Colonic mucosa (tissue), 4 donors: Measurements from ENCODE around the gene TEX35. TPM values are rescaled to one million over a fixed set of nuclear protein-coding genes. Genes with fewer than 3 reads are reported as not detected.

Experiments used
- DNase-seq: peaks from one replicate; pipeline ENCODE4 v3.0.0-alpha.2; 2020
- H3K27ac ChIP-seq: fragments of 200-600 bp; one replicate; pipeline ENCODE4 v1.8.0; 2021
- H3K27me3 ChIP-seq: fragments of 200-600 bp; one replicate; pipeline ENCODE4 v1.8.0; 2021
- H3K36me3 ChIP-seq: fragments of 200-600 bp; one replicate; pipeline ENCODE4 v1.8.0; 2021
- H3K4me1 ChIP-seq: fragments of 200-600 bp; one replicate; pipeline ENCODE4 v1.8.0; 2021; ENCODE audit warnings: mild to moderate bottlenecking
- H3K4me3 ChIP-seq: fragments of 200-600 bp; one replicate; pipeline ENCODE4 v1.8.0; 2021
- H3K9ac ChIP-seq, 2 donors: one replicate each; pipeline ENCODE4 v1.7.0; 2013; ENCODE audit warnings: control low read depth in 2 of 2, low read depth in 2 of 2, low read length in 2 of 2
- H3K9me3 ChIP-seq: fragments of 200-600 bp; one replicate; pipeline ENCODE4 v1.8.0; 2021
- intact Hi-C: fragments of 100-400 bp; cut with DNase I; formaldehyde crosslinking; loops from one replicate; pipeline ENCODE4 v1.14.1; 2022
- total RNA-seq, 2 donors: library from RNA; stranded (reverse); fragmentation: NEBNext Ultra II Directional in 1 of 2; extraction: Animal tissue kit (Norgen Biotek cat#: 25700) in 1 of 2; gene quantifications; one replicate each; pipeline ENCODE4 v1.2.1, GENCODE V29; 2021
- TF ChIP-seq, protein P1 (sequence below): fragments of 200-600 bp; IDR thresholded peaks from one replicate; pipeline ENCODE4 v1.8.0; 2022; ENCODE audit warnings: antibody characterized with exemption, mild to moderate bottlenecking
- donor health status: healthy.
- donor health status: DM: no; HTN: no; CAD: no.
- donor health status: DM: no; HTN: no; CAD: no.

TEX35 gene
- total RNA-seq, 2 donors from 2014 or later: not detected

DNA sequence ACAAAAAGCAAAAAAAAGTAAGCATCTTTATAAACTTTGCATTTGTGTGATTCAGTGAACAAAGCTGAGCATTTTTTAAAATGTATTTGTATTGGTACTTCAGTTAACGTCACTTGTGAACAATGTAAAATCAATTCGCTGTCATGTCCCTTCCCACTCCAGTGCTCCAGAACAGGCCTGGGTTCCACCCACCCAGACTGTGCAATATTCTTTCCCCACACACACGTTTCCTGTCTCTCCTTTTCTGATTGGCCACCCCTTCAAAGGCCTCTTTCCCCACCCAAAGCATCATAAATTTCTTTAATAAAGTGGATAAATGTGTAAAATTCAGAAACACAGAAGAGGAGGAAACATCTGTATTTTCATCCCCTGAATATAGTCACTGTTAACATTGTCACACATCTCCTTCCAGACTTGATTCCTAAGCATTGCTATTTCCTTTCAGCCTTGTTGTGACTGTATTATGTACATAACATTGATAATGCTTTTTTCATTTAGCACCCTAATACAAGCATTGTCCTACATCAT is 28.1 kb upstream of the TEX35 start:
- intact Hi-C loops: no loop called here
- no peak for DNase-seq
- Histone ChIP-seq H3K9ac (no peak overlapping the region), H3K4me3 (no peak overlapping the region), H3K27ac (no peak overlapping the region), H3K9me3 (no peaks in the 10 kb centered on the region), H3K4me1 (no peaks in the 10 kb centered on the region), H3K36me3 (no peaks in the 10 kb centered on the region), H3K27me3 (no peaks in the 10 kb centered on the region)
- TF ChIP-seq, protein P1, sequence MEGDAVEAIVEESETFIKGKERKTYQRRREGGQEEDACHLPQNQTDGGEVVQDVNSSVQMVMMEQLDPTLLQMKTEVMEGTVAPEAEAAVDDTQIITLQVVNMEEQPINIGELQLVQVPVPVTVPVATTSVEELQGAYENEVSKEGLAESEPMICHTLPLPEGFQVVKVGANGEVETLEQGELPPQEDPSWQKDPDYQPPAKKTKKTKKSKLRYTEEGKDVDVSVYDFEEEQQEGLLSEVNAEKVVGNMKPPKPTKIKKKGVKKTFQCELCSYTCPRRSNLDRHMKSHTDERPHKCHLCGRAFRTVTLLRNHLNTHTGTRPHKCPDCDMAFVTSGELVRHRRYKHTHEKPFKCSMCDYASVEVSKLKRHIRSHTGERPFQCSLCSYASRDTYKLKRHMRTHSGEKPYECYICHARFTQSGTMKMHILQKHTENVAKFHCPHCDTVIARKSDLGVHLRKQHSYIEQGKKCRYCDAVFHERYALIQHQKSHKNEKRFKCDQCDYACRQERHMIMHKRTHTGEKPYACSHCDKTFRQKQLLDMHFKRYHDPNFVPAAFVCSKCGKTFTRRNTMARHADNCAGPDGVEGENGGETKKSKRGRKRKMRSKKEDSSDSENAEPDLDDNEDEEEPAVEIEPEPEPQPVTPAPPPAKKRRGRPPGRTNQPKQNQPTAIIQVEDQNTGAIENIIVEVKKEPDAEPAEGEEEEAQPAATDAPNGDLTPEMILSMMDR: no peak

- Histone ChIP-seq H3K4me1 (no peaks in the 10 kb centered on the region), H3K9me3 (no peaks in the 10 kb centered on the region), H3K27me3 (no peaks in the 10 kb centered on the region), H3K27ac (no peak overlapping the region), H3K36me3 (no peaks in the 10 kb centered on the region), H3K9ac (no peak overlapping the region), H3K4me3 (no peak overlapping the region)
- TF ChIP-seq, protein P1: no peak
- DNase-seq: no peak
- intact Hi-C loops: no loop called here
Observed at GRCh38 chr1:178485541-178485981, 27.3 kb upstream of the TEX35 start.

- no peaks in the 10 kb centered on the region for H3K36me3 ChIP-seq
- H3K27ac ChIP-seq: no peak overlapping the region
- intact Hi-C loops: no loop called here
- H3K4me1 ChIP-seq: no peaks in the 10 kb centered on the region
- peak overlapping the region; percentile 35 for H3K4me3 ChIP-seq
- TF ChIP-seq, protein P1: no peak
- no peak for DNase-seq
- no peak overlapping the region for H3K9ac ChIP-seq
- no peaks in the 10 kb centered on the region for H3K9me3 ChIP-seq
- no peaks in the 10 kb centered on the region for H3K27me3 ChIP-seq
Observed at GRCh38 chr1:178486100-178487069, 26.5 kb upstream of the TEX35 start.

DNA sequence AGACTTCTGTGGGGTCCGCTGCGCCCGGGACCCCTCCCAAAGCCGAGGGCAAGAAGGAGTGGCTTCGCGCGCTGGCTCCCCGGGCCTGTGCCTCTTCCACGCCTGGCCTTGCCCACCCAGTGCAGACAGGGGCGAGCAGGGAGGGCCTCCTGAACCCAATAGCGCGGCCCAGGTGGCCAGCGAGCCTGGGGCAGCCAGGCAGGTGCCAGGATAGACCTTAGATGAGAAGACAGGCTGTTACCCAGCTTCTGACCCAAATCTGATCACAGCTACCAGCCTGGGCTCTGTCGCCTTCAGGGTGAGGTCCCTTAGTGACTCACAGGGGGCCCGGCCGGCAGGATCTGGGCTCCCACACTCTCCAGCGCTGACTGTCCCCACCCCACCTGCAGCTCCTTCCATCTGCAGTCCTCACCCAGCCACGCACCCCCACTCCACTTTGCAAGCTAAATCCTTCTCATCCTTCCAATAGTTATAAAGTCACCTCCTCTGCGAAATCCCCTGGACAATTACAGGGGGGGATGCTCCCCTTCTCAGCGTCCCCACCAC is 25.8 kb upstream of the TEX35 start:
- intact Hi-C loops: no loop called here
- H3K4me1 ChIP-seq: no peaks in the 10 kb centered on the region
- TF ChIP-seq, protein P1: no peak
- H3K9me3 ChIP-seq: no peaks in the 10 kb centered on the region
- H3K27ac ChIP-seq: no peak overlapping the region
- H3K36me3 ChIP-seq: no peaks in the 10 kb centered on the region
- no peaks in the 10 kb centered on the region for H3K27me3 ChIP-seq
- H3K9ac ChIP-seq: peak overlapping the region in 1 of 2 donors; percentile 30
- peak overlapping the region; percentile 35 for H3K4me3 ChIP-seq
- DNase-seq: no peak

DNA sequence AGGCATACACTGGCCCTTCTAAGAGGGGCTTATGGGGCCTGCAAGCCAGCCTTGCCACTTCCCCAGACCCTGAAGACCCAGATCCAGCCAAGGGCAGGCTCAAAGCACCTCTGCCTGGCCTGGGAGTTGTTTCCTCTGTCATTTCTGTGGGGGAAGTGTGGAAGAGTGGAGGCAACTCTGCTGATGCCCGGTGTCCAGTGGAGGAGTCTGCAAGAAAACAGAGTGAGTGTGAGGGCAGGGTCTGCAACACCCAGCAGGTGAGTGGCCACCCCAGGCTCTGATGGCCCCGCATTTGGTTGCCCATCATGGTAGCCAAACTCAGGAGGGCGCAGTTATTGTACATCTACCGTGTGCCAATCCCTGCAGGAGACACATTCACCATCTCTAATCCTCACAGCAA is 24.5 kb upstream of the TEX35 start:
- DNase-seq: no peak
- H3K27ac ChIP-seq: no peak overlapping the region
- H3K4me1 ChIP-seq: no peaks in the 10 kb centered on the region
- no peak overlapping the region for H3K9ac ChIP-seq
- H3K36me3 ChIP-seq: no peaks in the 10 kb centered on the region
- no peaks in the 10 kb centered on the region for H3K9me3 ChIP-seq
- intact Hi-C loops: no loop called here
- TF ChIP-seq, protein P1: no peak
- no peaks in the 10 kb centered on the region for H3K27me3 ChIP-seq
- H3K4me3 ChIP-seq: no peak overlapping the region
